ENCODE data around the gene ZNF497. TPM values are rescaled to one million over a fixed set of nuclear protein-coding genes. Genes with fewer than 3 reads are reported as not detected.
A peak's percentile ranks its signal among the peaks of the same experiment; 100 is the strongest.

The ZNF497 gene
- total and polyA plus RNA-seq, 9 of the 15 experiments (the other 6 are each of a cell fraction or from before 2014, with no cell fraction given) = 0.06 to 0.98 (median 0.44) TPM; not detected in 1

DNA sequence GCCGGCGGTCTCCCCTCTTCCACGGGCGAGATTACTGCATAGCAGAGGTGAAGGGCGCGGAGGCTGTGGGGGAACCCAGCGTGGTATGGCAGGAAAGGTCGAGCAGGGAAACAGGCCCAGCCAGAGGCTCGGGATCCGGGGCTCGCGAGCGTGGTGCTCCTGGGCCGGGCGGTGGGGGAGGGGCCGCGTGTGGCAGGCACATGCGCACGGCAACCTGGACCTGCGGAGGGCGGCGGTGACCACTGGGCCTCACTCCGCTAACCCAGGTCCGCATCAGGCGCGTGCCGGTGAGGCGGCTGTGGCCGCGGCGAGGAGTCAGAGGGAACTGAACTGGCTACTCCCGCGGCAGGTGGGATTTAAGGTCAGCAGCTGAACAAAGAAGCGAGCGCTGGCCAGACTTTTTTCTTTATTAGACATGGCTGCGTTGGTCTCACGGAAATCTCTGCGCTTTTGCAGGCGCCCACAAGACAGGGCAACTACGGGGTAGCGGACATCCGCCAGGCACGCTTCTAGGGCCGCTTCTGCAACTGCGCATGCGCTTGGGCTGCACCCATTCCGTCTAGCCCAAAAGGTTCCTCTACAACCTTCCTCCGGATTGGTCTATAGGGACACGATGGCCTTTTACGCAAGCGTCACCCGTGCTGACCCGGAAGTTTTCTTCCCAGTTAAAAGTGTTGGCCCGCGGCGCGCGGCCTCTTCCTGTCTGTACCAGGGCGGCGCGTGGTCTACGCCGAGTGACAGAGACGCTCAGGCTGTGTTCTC is 24.2 kb upstream of the ZNF497 start, which contains the start of gene RPS5 (continued):
- TF ChIP-seq, protein P1, sequence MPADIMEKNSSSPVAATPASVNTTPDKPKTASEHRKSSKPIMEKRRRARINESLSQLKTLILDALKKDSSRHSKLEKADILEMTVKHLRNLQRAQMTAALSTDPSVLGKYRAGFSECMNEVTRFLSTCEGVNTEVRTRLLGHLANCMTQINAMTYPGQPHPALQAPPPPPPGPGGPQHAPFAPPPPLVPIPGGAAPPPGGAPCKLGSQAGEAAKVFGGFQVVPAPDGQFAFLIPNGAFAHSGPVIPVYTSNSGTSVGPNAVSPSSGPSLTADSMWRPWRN (IDR thresholded peaks at IDR 0.05; ENCODE audit: low read depth) = peak; percentile 85
- no peak for TF ChIP-seq MCM2 (IDR thresholded peaks at IDR 0.05; ENCODE audit: low read depth)
- TF ChIP-seq, protein P2, sequence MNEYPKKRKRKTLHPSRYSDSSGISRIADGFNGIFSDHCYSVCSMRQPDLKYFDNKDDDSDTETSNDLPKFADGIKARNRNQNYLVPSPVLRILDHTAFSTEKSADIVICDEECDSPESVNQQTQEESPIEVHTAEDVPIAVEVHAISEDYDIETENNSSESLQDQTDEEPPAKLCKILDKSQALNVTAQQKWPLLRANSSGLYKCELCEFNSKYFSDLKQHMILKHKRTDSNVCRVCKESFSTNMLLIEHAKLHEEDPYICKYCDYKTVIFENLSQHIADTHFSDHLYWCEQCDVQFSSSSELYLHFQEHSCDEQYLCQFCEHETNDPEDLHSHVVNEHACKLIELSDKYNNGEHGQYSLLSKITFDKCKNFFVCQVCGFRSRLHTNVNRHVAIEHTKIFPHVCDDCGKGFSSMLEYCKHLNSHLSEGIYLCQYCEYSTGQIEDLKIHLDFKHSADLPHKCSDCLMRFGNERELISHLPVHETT (CRISPR knock-in tag; conservative IDR thresholded peaks at IDR 0.05 in 1 of 2, IDR thresholded peaks at IDR 0.05 in 1 of 2) = peak in 1 of 2 experiments; percentile 57; a peak in 1 of 4 replicates
- TF ChIP-seq, protein P3, sequence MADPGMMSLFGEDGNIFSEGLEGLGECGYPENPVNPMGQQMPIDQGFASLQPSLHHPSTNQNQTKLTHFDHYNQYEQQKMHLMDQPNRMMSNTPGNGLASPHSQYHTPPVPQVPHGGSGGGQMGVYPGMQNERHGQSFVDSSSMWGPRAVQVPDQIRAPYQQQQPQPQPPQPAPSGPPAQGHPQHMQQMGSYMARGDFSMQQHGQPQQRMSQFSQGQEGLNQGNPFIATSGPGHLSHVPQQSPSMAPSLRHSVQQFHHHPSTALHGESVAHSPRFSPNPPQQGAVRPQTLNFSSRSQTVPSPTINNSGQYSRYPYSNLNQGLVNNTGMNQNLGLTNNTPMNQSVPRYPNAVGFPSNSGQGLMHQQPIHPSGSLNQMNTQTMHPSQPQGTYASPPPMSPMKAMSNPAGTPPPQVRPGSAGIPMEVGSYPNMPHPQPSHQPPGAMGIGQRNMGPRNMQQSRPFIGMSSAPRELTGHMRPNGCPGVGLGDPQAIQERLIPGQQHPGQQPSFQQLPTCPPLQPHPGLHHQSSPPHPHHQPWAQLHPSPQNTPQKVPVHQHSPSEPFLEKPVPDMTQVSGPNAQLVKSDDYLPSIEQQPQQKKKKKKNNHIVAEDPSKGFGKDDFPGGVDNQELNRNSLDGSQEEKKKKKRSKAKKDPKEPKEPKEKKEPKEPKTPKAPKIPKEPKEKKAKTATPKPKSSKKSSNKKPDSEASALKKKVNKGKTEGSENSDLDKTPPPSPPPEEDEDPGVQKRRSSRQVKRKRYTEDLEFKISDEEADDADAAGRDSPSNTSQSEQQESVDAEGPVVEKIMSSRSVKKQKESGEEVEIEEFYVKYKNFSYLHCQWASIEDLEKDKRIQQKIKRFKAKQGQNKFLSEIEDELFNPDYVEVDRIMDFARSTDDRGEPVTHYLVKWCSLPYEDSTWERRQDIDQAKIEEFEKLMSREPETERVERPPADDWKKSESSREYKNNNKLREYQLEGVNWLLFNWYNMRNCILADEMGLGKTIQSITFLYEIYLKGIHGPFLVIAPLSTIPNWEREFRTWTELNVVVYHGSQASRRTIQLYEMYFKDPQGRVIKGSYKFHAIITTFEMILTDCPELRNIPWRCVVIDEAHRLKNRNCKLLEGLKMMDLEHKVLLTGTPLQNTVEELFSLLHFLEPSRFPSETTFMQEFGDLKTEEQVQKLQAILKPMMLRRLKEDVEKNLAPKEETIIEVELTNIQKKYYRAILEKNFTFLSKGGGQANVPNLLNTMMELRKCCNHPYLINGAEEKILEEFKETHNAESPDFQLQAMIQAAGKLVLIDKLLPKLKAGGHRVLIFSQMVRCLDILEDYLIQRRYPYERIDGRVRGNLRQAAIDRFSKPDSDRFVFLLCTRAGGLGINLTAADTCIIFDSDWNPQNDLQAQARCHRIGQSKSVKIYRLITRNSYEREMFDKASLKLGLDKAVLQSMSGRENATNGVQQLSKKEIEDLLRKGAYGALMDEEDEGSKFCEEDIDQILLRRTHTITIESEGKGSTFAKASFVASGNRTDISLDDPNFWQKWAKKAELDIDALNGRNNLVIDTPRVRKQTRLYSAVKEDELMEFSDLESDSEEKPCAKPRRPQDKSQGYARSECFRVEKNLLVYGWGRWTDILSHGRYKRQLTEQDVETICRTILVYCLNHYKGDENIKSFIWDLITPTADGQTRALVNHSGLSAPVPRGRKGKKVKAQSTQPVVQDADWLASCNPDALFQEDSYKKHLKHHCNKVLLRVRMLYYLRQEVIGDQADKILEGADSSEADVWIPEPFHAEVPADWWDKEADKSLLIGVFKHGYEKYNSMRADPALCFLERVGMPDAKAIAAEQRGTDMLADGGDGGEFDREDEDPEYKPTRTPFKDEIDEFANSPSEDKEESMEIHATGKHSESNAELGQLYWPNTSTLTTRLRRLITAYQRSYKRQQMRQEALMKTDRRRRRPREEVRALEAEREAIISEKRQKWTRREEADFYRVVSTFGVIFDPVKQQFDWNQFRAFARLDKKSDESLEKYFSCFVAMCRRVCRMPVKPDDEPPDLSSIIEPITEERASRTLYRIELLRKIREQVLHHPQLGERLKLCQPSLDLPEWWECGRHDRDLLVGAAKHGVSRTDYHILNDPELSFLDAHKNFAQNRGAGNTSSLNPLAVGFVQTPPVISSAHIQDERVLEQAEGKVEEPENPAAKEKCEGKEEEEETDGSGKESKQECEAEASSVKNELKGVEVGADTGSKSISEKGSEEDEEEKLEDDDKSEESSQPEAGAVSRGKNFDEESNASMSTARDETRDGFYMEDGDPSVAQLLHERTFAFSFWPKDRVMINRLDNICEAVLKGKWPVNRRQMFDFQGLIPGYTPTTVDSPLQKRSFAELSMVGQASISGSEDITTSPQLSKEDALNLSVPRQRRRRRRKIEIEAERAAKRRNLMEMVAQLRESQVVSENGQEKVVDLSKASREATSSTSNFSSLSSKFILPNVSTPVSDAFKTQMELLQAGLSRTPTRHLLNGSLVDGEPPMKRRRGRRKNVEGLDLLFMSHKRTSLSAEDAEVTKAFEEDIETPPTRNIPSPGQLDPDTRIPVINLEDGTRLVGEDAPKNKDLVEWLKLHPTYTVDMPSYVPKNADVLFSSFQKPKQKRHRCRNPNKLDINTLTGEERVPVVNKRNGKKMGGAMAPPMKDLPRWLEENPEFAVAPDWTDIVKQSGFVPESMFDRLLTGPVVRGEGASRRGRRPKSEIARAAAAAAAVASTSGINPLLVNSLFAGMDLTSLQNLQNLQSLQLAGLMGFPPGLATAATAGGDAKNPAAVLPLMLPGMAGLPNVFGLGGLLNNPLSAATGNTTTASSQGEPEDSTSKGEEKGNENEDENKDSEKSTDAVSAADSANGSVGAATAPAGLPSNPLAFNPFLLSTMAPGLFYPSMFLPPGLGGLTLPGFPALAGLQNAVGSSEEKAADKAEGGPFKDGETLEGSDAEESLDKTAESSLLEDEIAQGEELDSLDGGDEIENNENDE (IDR thresholded peaks at IDR 0.05; ENCODE audit: low read depth, low read length) = peak; percentile 32
- peak; percentile 31; the same call in 1 of the 2 replicates for TF ChIP-seq TARDBP (IDR thresholded peaks at IDR 0.05)
- no peak for TF ChIP-seq MEF2D (tag; conservative IDR thresholded peaks at IDR 0.05; ENCODE audit: low read depth)
- peak; percentile 75 for TF ChIP-seq RB1 (IDR thresholded peaks at IDR 0.05; ENCODE audit: low read depth)
- TF ChIP-seq, protein P4, sequence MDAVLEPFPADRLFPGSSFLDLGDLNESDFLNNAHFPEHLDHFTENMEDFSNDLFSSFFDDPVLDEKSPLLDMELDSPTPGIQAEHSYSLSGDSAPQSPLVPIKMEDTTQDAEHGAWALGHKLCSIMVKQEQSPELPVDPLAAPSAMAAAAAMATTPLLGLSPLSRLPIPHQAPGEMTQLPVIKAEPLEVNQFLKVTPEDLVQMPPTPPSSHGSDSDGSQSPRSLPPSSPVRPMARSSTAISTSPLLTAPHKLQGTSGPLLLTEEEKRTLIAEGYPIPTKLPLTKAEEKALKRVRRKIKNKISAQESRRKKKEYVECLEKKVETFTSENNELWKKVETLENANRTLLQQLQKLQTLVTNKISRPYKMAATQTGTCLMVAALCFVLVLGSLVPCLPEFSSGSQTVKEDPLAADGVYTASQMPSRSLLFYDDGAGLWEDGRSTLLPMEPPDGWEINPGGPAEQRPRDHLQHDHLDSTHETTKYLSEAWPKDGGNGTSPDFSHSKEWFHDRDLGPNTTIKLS (IDR thresholded peaks at IDR 0.05; ENCODE audit: borderline replicate concordance, low read depth) = peak; percentile 24; the same call in 1 of the 2 replicates

Measured in K562 (cell line).